Bronchial epithelial cell (primary cell): Measurements from ENCODE around the gene RTKN. TPM values are rescaled to one million over a fixed set of nuclear protein-coding genes. Genes with fewer than 3 reads are reported as not detected.

ENCODE experiments used
- DNase-seq: peaks from one replicate; pipeline ENCODE4 v3.0.0-alpha.2; 2010; ENCODE audit warnings: low read depth
- FAIRE-seq: peaks from 2 replicates; lab custom pipeline; 2011; peaks lifted over from hg19 to GRCh38; lab: Jason Lieb, UNC
- H3K27me3 ChIP-seq: 2 replicates; pipeline ENCODE4 v1.5.1; 2011; ENCODE audit warnings: low read length; ENCODE audit not compliant: control insufficient read depth, insufficient read depth
- H3K36me3 ChIP-seq: 2 replicates; pipeline ENCODE4 v1.5.1; 2011; ENCODE audit warnings: low read length; ENCODE audit not compliant: control insufficient read depth, insufficient read depth
- H3K4me3 ChIP-seq: 2 replicates; pipeline ENCODE4 v1.5.1; 2011; ENCODE audit warnings: mild to moderate bottlenecking, low read depth, low read length, control low read depth
- CTCF ChIP-seq: IDR thresholded peaks from 2 replicates; pipeline ENCODE4 v1.5.1; 2011; ENCODE audit warnings: mild to moderate bottlenecking, moderate library complexity, low read length, control low read depth, inconsistent platforms; ENCODE audit not compliant: insufficient read depth, severe bottlenecking
- total RNA-seq: library from RNA; depleted of rRNA; stranded (reverse); fragments of >200 nt; gene quantifications from 2 replicates; pipeline ENCODE4 v1.2.1, GENCODE V29; 2014

RTKN gene
- total RNA-seq, 1 donor from 2014 or later, result 22.1 TPM

DNA sequence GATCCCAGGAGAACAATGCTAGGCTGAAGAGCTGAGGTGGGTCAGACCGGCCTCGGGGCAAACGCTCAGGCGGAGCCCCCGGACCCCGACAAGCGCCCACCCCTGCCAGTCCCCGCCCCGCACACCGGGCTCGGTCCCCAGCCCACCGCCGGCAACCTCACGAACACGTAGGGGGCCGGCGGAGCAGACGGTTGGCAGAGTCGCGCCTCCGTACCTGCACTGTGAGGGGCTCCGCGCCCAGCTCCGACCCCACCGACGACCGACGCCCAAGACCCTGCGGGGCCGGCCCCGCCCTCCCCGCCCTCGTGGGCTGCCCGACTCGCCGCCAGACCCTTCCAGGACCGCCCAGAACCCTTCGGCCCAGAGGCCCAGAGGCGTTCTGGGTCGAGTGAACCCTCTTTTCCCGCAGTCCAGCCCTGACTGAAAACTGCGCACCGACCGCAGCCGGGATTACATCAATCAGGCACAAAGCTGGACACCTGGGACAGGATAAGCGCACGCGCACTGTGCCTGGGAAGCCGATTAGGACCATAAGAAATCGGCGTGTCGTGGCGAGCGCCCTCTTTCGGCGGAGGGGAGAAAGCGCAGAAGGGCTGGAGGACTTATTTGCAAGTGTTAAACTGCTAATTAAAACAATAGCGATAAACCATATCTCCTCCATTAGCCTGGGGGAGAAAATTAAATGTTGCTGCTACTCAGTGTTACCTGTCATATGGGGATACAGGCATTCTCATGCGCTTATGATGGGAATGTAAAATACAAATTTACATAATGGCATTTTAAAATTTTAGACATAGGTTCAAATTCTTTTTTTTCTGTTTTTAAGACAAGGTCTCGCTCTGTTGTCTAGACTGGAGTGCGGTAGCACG lies 49.9 kb downstream of the RTKN start:
- peak overlapping the region; percentile 71 for H3K4me3 ChIP-seq
- H3K27me3 ChIP-seq, result no peaks in the 10 kb centered on the region
- peak; percentile 94 for TF ChIP-seq CTCF
- FAIRE-seq (no peak), DNase-seq (peak; percentile 83)
- H3K36me3 ChIP-seq, result no peaks in the 10 kb centered on the region

DNA sequence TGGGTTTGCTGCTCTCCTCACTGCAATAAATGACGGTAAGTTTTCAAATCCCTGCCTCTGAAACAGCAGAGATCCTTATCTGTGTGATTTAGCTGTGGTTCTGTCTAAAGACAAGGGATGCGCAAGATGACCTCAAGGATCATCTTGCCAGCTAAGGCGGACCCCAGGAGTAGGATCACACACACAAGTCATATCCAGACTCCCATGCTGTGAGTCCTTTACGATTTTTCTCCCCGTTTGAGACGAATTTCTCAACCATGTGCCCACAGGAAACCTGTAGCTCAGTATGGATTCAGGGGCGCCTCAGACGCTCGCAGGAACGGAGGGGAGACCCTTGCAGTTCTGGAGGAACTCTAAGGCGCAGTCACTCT lies 50.5 kb downstream of the RTKN start:
- H3K36me3 ChIP-seq, result no peaks in the 10 kb centered on the region
- H3K4me3 ChIP-seq, result peak overlapping the region; percentile 71
- no peak for TF ChIP-seq CTCF
- FAIRE-seq (no peak), DNase-seq (no peak)
- no peaks in the 10 kb centered on the region for H3K27me3 ChIP-seq

- DNase-seq (no peak), FAIRE-seq (no peak)
- TF ChIP-seq CTCF, result no peak
- Histone ChIP-seq H3K27me3 (no peaks in the 10 kb centered on the region), H3K4me3 (no peak overlapping the region), H3K36me3 (no peaks in the 10 kb centered on the region)
These were observed 51.1 kb downstream of the RTKN start for GRCh38 chr2:74390606-74391005.

GRCh38 chr2:74387346-74387745 lies 54.4 kb downstream of the RTKN start:
- Histone ChIP-seq H3K36me3 (no peaks in the 10 kb centered on the region), H3K27me3 (no peaks in the 10 kb centered on the region), H3K4me3 (no peak overlapping the region)
- TF ChIP-seq CTCF, result no peak
- FAIRE-seq (no peak), DNase-seq (peak; percentile 27)

DNA sequence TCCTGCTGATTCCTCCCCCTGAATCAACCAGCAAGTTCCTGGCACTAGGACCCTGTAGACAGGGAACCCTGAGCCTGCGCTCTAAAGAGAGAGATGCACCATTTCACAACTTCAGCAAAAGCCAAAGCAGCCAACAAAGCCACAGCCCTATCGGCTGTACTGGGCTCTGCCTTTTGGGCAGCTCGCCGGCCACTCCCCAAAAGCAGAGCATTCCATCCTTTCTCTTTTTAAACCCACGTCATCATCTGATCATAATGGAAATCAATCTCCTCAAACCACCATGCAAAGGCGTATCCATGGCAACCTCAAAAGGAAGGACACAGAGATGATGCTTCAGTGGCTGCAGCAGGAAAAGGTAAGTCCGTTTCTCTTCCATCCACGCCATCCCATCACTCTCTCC lies 56.3 kb downstream of the RTKN start:
- Histone ChIP-seq H3K4me3 (no peak overlapping the region), H3K27me3 (no peaks in the 10 kb centered on the region), H3K36me3 (no peaks in the 10 kb centered on the region)
- FAIRE-seq (no peak), DNase-seq (no peak)
- TF ChIP-seq CTCF, result no peak
